Testis (tissue), 2 donors: Measurements from ENCODE around the gene KLHL26.

Source experiments
- CTCF ChIP-seq, 3 experiments: fragments of 450-650 bp in 2 of 3; fragments of 200-600 bp in 1 of 3; sonication (generic) in 1 of 3; IDR thresholded peaks; one replicate each; pipeline ENCODE4 v1.5.1; 2016 to 2019; ENCODE audit warnings: antibody characterized with exemption in 3 of 3, mild to moderate bottlenecking in 2 of 3, moderate library complexity in 1 of 3
- POLR2A ChIP-seq: fragments of 450-650 bp; IDR thresholded peaks from one replicate; pipeline ENCODE4 v1.6.1; 2017; ENCODE audit warnings: antibody characterized with exemption, mild to moderate bottlenecking, moderate library complexity

DNA sequence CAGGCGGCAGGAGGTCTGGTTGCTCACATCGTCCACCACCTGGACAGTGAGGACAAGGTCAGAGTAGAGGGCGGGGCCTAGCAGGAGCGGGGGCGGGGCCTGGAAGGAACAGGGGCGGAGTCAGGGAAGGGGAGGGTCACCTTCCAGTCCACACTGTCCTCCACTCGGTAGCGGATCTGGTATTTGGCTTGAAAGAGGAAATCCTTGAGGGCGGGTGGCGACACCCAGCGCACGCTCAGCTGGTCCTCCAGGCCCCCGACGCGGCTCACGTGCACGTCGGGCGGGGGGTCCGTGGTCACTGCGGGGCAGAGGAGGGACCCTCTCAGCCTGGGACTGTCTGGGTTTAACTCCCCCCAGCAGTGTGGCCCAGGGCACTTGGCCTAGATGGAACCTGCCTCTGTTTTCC lies 40.1 kb upstream of the KLHL26 start:
- TF ChIP-seq CTCF (IDR thresholded peaks at IDR 0.05), result no peak
- TF ChIP-seq POLR2A, result no peak
